Esophagus muscularis mucosa (tissue), 4 donors: Measurements from ENCODE around the gene TCERG1L.

ENCODE experiments used
- EP300 ChIP-seq: sonication (generic); formaldehyde crosslinking; IDR thresholded peaks from one replicate; pipeline ENCODE4 v1.6.1; 2017; ENCODE audit warnings: antibody characterized with exemption
- POLR2A ChIP-seq: fragments of 450-650 bp; IDR thresholded peaks from one replicate; pipeline ENCODE4 v1.6.1; 2017; ENCODE audit warnings: antibody characterized with exemption, moderate library complexity, mild to moderate bottlenecking, low read depth
- POLR2AphosphoS5 ChIP-seq, 2 donors: sonication (generic); formaldehyde crosslinking; IDR thresholded peaks; one replicate each; pipeline ENCODE4 v1.6.1; 2017; ENCODE audit warnings: antibody characterized with exemption in 2 of 2
- TF ChIP-seq, protein P1 (sequence below), 3 experiments: fragments of 200-600 bp in 2 of 3; fragments of 450-650 bp in 1 of 3; sonication (generic) in 2 of 3; IDR thresholded peaks; one replicate each; pipeline ENCODE4 v1.5.1; 2017 to 2019; ENCODE audit warnings: antibody characterized with exemption in 3 of 3, mild to moderate bottlenecking in 2 of 3, moderate library complexity in 1 of 3

DNA sequence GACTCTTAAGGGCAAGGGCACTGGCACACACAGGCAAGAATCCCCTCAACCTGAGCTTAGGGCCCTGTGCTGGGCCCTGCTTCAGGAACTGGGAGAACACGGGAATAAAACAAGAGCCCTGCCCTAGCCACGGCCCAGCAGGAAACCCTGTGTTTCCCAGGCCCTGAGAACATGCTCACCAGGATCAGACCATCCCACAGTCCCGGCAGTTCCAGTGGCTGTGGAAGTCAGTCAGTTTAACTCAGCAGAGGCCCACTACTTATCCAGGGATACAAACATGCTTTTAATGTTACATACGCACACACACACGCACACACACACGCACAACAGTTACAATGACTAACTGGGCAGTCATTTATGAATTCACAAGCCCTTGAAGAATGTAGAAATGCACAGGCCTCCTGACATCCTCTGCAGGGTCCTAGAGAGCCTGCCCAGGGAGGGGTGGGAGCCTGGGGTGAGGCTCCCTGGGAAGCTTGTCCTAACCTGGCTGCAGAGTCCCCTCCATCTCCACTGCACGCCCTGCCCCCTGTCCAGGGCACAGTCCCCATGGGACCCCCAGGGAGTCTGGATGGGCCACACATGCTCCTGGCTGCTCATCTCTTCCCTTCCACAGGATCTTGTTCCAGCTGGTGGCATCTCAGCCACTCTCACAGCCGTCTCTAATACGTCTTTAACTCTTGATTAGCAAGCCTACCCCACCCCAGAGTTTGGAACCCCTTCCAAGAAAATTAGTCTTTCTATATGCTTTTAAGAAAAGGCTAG is 97.6 kb downstream of the TCERG1L start:
- TF ChIP-seq, protein P1, sequence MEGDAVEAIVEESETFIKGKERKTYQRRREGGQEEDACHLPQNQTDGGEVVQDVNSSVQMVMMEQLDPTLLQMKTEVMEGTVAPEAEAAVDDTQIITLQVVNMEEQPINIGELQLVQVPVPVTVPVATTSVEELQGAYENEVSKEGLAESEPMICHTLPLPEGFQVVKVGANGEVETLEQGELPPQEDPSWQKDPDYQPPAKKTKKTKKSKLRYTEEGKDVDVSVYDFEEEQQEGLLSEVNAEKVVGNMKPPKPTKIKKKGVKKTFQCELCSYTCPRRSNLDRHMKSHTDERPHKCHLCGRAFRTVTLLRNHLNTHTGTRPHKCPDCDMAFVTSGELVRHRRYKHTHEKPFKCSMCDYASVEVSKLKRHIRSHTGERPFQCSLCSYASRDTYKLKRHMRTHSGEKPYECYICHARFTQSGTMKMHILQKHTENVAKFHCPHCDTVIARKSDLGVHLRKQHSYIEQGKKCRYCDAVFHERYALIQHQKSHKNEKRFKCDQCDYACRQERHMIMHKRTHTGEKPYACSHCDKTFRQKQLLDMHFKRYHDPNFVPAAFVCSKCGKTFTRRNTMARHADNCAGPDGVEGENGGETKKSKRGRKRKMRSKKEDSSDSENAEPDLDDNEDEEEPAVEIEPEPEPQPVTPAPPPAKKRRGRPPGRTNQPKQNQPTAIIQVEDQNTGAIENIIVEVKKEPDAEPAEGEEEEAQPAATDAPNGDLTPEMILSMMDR (IDR thresholded peaks at IDR 0.05): no peak
- no peak for TF ChIP-seq POLR2A
- TF ChIP-seq EP300: no peak
- TF ChIP-seq POLR2AphosphoS5 (IDR thresholded peaks at IDR 0.05): no peak
